Measurements from ENCODE around the gene SLC26A5. TPM values are rescaled to one million over a fixed set of nuclear protein-coding genes. Genes with fewer than 3 reads are reported as not detected.

The SLC26A5 gene
- total and polyA plus RNA-seq, 2 of the 8 experiments (the other 6 are each of a cell fraction or from before 2014, with no cell fraction given), result 0.09 to 0.24 TPM

Small RNA genes within 50 kb of the gene (small RNA-seq; reads per million reads assigned to genes)
- gene RF00019 (ENCODE audit: insufficient read depth), result not detected
- not detected for gene RPS29P16 (ENCODE audit: insufficient read depth)

Other genes starting within 250 kb of the SLC26A5 start
- 81.2 and 83.5 TPM in 2 replicates for gene PMPCB, start 148.8 kb downstream of the SLC26A5 start, total RNA-seq (2021; fragmentation: NEBNext Ultra II Directional; extraction: Animal tissue kit (Norgen Biotek cat#: 25700))
- gene PMPCB, start 148.8 kb downstream of the SLC26A5 start, polyA plus RNA-seq (2011; rRNA removed), result 33.0 and 60.6 TPM in 2 replicates
- 42.2 and 44.2 TPM in 2 replicates for gene DNAJC2, start 101.4 kb downstream of the SLC26A5 start, total RNA-seq (2021; fragmentation: NEBNext Ultra II Directional; extraction: Animal tissue kit (Norgen Biotek cat#: 25700))
- 5.8 and 9.8 TPM in 2 replicates for gene DNAJC2, start 101.4 kb downstream of the SLC26A5 start, polyA plus RNA-seq (2011; rRNA removed)
- gene PSMC2, start 98.6 kb downstream of the SLC26A5 start, total RNA-seq (2021; fragmentation: NEBNext Ultra II Directional; extraction: Animal tissue kit (Norgen Biotek cat#: 25700)), result 139 and 141 TPM in 2 replicates
- 50.5 and 80.9 TPM in 2 replicates for gene PSMC2, start 98.6 kb downstream of the SLC26A5 start, polyA plus RNA-seq (2011; rRNA removed)